ENCODE measurements around the gene RUNX2. TPM values are rescaled to one million over a fixed set of nuclear protein-coding genes. Genes with fewer than 3 reads are reported as not detected.

The RUNX2 gene
- total and polyA plus RNA-seq, 2 experiments from 2014 or later = 0.66 to 1.7 TPM

DNA sequence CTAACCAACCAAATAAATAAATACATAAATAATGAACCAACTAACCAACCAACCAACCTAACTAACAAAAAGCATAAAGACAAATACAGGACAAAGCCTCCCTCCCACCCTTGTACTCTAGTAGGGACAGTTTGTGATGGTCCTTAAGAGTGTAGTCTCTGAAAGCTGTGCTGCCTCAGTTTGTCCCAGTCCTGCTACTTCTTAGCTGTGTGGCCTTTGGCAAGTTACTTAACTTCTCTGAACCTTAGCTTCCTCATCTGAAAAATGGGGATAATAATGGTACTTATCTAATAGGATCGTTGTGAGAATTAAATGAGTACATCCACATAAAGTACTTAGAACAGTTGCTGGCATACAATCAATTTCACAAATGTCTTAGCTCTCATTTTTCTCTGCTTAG is 282.2 kb downstream of the RUNX2 start:
- H3K27me3 Mint-ChIP-seq (ENCODE audit: insufficient read depth, low read depth, poor library complexity) = no peaks in the 10 kb centered on the region
- no peak overlapping the region for H3K4me3 Mint-ChIP-seq
- H2AFZ ChIP-seq = no peak overlapping the region
- H3K36me3 ChIP-seq (ENCODE audit: insufficient read depth) = no peaks in the 10 kb centered on the region
- H3K79me2 ChIP-seq (replicated peaks; ENCODE audit: insufficient read depth) = no peaks in the 10 kb centered on the region
- peaks cover 6% of the 10 kb centered on the region; the same call in 1 of the 3 replicates for H3K4me1 Mint-ChIP-seq
- no peaks in the 10 kb centered on the region for H3F3A ChIP-seq (replicated peaks; ENCODE audit: low read depth)
- H3K9me2 ChIP-seq (ENCODE audit: insufficient read depth) = no peaks in the 10 kb centered on the region
- H3K27ac ChIP-seq (ENCODE audit: low read depth) = no peak overlapping the region
- H3K4me3 ChIP-seq = no peak overlapping the region
- H3K4me2 ChIP-seq = no peak overlapping the region
- no peaks in the 10 kb centered on the region for H4K20me1 ChIP-seq (replicated peaks; ENCODE audit: insufficient read depth)
- H3K27ac Mint-ChIP-seq = no peak overlapping the region
- ATAC-seq (no peak), DNase-seq (ENCODE audit: low spot score) (no peak)
- no peaks in the 10 kb centered on the region for H3K36me3 Mint-ChIP-seq (ENCODE audit: low read depth)
- peaks cover 3% of the 10 kb centered on the region; the same call in 1 of the 2 replicates for H3K4me1 ChIP-seq (ENCODE audit: insufficient read depth)
- H3K27me3 ChIP-seq (ENCODE audit: insufficient read depth) = no peaks in the 10 kb centered on the region
- no peaks in the 10 kb centered on the region for H3K9me3 Mint-ChIP-seq
- TF ChIP-seq, protein P1, sequence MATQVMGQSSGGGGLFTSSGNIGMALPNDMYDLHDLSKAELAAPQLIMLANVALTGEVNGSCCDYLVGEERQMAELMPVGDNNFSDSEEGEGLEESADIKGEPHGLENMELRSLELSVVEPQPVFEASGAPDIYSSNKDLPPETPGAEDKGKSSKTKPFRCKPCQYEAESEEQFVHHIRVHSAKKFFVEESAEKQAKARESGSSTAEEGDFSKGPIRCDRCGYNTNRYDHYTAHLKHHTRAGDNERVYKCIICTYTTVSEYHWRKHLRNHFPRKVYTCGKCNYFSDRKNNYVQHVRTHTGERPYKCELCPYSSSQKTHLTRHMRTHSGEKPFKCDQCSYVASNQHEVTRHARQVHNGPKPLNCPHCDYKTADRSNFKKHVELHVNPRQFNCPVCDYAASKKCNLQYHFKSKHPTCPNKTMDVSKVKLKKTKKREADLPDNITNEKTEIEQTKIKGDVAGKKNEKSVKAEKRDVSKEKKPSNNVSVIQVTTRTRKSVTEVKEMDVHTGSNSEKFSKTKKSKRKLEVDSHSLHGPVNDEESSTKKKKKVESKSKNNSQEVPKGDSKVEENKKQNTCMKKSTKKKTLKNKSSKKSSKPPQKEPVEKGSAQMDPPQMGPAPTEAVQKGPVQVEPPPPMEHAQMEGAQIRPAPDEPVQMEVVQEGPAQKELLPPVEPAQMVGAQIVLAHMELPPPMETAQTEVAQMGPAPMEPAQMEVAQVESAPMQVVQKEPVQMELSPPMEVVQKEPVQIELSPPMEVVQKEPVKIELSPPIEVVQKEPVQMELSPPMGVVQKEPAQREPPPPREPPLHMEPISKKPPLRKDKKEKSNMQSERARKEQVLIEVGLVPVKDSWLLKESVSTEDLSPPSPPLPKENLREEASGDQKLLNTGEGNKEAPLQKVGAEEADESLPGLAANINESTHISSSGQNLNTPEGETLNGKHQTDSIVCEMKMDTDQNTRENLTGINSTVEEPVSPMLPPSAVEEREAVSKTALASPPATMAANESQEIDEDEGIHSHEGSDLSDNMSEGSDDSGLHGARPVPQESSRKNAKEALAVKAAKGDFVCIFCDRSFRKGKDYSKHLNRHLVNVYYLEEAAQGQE (IDR thresholded peaks at IDR 0.05; ENCODE audit: unreplicated experiment) = no peak
- TF ChIP-seq, protein P2, sequence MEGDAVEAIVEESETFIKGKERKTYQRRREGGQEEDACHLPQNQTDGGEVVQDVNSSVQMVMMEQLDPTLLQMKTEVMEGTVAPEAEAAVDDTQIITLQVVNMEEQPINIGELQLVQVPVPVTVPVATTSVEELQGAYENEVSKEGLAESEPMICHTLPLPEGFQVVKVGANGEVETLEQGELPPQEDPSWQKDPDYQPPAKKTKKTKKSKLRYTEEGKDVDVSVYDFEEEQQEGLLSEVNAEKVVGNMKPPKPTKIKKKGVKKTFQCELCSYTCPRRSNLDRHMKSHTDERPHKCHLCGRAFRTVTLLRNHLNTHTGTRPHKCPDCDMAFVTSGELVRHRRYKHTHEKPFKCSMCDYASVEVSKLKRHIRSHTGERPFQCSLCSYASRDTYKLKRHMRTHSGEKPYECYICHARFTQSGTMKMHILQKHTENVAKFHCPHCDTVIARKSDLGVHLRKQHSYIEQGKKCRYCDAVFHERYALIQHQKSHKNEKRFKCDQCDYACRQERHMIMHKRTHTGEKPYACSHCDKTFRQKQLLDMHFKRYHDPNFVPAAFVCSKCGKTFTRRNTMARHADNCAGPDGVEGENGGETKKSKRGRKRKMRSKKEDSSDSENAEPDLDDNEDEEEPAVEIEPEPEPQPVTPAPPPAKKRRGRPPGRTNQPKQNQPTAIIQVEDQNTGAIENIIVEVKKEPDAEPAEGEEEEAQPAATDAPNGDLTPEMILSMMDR (conservative IDR thresholded peaks at IDR 0.05; ENCODE audit: low read depth in 2 of 2) = no peak
- TF ChIP-seq STAT1 (IDR thresholded peaks at IDR 0.05; ENCODE audit: unreplicated experiment) (no peak), NANOG (IDR thresholded peaks at IDR 0.05; ENCODE audit: borderline replicate concordance) (no peak), EZH2phosphoT487 (IDR thresholded peaks at IDR 0.05; ENCODE audit: unreplicated experiment) (no peak), ZNF114 (CRISPR knock-in tag; IDR thresholded peaks at IDR 0.05) (no peak), JUNB (IDR thresholded peaks at IDR 0.05; ENCODE audit: unreplicated experiment) (no peak), POLR2AphosphoS5 (IDR thresholded peaks at IDR 0.05; ENCODE audit: low read depth) (no peak), CREB1 (CRISPR knock-in tag; IDR thresholded peaks at IDR 0.05; ENCODE audit: low read depth) (no peak), ZNF331 (CRISPR knock-in tag; IDR thresholded peaks at IDR 0.05; ENCODE audit: low read depth) (no peak), EZH2 (IDR thresholded peaks at IDR 0.05; ENCODE audit: low read depth, unreplicated experiment) (no peak)
- TF ChIP-seq, protein P3, sequence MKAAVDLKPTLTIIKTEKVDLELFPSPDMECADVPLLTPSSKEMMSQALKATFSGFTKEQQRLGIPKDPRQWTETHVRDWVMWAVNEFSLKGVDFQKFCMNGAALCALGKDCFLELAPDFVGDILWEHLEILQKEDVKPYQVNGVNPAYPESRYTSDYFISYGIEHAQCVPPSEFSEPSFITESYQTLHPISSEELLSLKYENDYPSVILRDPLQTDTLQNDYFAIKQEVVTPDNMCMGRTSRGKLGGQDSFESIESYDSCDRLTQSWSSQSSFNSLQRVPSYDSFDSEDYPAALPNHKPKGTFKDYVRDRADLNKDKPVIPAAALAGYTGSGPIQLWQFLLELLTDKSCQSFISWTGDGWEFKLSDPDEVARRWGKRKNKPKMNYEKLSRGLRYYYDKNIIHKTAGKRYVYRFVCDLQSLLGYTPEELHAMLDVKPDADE (IDR thresholded peaks at IDR 0.05) = no peak
- TF ChIP-seq, protein P4, sequence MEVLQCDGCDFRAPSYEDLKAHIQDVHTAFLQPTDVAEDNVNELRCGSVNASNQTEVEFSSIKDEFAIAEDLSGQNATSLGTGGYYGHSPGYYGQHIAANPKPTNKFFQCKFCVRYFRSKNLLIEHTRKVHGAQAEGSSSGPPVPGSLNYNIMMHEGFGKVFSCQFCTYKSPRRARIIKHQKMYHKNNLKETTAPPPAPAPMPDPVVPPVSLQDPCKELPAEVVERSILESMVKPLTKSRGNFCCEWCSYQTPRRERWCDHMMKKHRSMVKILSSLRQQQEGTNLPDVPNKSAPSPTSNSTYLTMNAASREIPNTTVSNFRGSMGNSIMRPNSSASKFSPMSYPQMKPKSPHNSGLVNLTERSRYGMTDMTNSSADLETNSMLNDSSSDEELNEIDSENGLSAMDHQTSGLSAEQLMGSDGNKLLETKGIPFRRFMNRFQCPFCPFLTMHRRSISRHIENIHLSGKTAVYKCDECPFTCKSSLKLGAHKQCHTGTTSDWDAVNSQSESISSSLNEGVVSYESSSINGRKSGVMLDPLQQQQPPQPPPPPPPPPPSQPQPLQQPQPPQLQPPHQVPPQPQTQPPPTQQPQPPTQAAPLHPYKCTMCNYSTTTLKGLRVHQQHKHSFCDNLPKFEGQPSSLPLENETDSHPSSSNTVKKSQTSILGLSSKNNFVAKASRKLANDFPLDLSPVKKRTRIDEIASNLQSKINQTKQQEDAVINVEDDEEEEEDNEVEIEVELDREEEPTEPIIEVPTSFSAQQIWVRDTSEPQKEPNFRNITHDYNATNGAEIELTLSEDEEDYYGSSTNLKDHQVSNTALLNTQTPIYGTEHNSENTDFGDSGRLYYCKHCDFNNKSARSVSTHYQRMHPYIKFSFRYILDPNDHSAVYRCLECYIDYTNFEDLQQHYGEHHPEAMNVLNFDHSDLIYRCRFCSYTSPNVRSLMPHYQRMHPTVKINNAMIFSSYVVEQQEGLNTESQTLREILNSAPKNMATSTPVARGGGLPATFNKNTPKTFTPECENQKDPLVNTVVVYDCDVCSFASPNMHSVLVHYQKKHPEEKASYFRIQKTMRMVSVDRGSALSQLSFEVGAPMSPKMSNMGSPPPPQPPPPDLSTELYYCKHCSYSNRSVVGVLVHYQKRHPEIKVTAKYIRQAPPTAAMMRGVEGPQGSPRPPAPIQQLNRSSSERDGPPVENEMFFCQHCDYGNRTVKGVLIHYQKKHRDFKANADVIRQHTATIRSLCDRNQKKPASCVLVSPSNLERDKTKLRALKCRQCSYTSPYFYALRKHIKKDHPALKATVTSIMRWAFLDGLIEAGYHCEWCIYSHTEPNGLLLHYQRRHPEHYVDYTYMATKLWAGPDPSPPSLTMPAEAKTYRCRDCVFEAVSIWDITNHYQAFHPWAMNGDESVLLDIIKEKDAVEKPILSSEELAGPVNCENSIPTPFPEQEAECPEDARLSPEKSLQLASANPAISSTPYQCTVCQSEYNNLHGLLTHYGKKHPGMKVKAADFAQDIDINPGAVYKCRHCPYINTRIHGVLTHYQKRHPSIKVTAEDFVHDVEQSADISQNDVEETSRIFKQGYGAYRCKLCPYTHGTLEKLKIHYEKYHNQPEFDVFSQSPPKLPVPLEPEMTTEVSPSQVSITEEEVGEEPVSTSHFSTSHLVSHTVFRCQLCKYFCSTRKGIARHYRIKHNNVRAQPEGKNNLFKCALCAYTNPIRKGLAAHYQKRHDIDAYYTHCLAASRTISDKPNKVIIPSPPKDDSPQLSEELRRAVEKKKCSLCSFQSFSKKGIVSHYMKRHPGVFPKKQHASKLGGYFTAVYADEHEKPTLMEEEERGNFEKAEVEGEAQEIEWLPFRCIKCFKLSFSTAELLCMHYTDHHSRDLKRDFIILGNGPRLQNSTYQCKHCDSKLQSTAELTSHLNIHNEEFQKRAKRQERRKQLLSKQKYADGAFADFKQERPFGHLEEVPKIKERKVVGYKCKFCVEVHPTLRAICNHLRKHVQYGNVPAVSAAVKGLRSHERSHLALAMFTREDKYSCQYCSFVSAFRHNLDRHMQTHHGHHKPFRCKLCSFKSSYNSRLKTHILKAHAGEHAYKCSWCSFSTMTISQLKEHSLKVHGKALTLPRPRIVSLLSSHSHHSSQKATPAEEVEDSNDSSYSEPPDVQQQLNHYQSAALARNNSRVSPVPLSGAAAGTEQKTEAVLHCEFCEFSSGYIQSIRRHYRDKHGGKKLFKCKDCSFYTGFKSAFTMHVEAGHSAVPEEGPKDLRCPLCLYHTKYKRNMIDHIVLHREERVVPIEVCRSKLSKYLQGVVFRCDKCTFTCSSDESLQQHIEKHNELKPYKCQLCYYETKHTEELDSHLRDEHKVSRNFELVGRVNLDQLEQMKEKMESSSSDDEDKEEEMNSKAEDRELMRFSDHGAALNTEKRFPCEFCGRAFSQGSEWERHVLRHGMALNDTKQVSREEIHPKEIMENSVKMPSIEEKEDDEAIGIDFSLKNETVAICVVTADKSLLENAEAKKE (CRISPR knock-in tag; IDR thresholded peaks at IDR 0.05) = no peak
